Measurements from ENCODE around the gene RHEX.

RHEX gene

DNA sequence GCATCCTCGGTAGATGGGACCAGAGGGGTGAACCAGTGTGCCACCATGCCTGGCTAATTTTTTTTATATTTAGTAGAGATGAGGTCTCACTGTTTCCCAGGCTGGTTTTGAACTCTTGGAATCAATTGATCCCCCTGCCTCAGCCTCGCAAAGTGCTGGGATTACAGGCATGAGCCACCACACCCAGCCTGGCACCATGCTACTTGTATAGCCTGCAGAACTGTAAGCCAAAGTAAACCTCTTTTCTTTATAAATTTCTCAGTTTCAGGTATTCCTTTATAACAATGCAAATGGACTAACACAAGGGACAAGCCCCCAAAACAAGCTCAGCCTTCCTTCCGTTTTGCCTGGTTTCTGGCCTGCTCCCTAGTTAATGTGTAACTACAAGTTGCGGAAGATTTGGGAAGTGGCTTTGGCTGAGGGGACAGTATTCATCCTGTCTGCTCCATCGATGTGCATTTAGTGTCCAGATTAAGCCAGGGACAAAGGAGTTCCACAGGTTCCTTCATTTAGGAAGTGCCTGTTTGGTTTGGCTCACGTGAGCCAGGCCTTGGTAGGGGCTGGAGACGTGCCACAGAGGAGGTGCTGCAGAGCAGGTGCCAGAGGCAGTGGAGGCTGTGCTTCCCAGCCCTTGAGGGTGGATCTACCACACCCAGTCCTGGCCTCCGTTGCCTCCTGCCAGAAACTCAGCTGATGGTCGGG is 59.8 kb downstream of the RHEX start:
- in situ Hi-C loops (cut with MboI; ENCODE audit: low sequenced_read_pairs), result loop anchor here (25.0 kb wide), 1 partner anchor 325 kb away; the partner anchor contains the start of gene RAB29

DNA sequence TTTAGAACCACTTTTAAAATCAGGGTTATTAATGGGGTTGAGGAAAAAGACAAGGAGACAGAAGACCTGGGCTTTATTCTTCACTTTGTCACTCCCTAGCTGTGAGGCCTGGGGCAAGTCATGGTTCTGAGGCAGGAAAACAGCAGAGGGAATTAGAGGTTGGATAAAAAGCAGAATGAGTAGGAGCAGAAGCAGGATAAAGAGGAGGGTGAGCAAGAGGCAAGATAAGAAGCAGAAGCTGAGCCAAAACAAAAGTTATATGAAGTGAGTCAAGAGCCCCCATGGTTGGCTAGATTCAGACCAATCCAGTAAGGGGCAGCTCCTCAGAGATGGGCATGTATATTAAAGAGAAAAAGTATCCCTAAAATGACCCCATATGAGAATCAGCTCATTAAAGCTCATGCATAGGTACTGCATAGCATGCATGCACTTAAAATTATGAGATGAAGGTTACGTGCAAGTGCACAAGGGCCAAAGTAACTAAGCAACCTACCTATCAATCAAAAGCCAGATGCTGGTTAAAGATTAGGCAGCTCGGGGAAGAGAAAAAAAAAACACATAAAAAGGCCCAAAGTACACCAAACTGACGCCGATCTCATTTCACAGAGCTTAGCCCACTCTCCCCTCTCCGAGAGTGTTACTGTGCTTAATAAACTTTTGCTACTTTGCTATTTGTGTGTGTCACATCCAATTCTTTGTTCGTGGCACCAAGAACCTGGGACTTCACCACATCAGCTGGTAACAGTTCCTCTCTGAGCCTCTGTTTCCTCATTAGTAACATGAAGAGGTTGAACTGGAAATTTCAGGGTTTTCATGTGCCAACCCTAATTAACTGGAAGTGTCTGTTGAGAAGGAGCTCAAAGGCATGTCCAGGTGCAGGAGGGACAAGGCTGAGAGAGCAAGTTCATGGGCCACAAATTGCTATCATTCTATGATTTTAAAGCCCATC is 62.0 kb downstream of the RHEX start:
- in situ Hi-C loops (cut with MboI; ENCODE audit: low sequenced_read_pairs), result loop anchor here (25.0 kb wide), 1 partner anchor 328 kb away; the partner anchor contains the start of gene RAB29

DNA sequence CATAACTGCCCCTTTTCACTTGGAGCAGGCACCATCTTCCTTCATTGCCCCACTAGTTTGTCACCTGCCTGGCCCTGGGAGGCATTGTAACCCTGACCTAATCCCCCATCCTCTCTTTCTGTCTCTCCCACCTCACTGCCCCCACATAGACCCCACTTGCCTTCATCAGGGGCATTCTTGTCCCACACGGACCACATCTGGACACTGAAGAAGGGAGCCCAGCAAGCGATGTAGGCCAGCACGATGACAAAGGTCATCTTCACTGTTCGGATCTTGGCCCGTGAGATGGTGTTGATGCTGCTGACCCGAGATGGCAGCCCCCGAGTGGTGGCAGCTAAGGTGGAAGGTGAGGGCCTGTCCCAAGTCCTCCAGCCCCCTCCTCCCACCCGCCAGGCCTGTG is 62.8 kb downstream of the RHEX start:
- in situ Hi-C loops (cut with MboI; ENCODE audit: low sequenced_read_pairs), result loop anchor here (25.0 kb wide), 1 partner anchor 328 kb away; the partner anchor contains the start of gene RAB29

DNA sequence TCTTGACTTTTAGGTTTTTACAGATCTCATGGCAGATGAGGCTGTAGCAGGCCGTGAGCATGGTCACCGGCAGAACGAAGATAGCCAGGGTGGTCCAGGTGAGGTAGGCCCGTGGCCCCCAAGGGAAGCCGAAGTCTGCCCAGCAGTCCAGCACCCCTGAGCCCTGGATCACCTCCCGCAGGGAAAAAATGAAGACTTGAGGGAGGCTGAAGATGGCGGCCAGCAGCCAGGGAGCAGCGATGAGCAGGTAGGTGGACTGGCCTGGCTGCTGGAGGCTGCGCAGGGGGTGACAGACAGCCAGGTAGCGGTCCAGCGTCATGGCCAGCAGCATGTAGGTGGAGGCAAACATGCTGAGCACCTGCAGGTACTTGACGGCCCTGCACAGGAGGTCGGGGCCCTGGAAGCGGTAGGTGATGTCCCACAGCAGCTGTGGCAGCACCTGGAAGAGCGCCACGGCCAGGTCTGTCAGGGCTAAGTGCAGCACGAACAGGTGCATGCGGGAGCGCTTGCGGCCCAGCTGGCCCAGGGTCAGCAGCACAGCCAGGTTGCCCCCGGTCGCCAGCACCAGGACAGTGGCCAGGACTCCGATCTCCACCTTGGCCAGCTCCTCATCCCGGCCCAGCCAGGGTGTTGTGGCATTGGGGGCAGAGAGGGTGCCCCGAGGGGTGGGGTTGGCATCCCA is 63.4 kb downstream of the RHEX start:
- in situ Hi-C loops (cut with MboI; ENCODE audit: low sequenced_read_pairs), result loop anchor here (25.0 kb wide), 1 partner anchor 329 kb away; the partner anchor contains the start of gene RAB29

DNA sequence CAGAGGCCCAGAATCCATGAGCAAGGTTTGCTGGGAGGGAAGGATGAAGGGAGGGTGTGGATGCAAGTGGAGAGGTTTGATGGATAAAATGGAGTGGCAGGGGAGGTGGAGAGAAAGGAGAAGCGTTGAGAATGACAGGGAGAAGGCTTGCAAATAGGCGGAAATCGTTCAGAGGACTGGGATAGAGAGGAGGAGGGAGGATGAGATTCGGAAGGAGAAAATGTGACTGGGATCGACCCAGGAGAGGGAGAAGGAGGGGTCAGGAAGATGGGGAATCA is 63.8 kb downstream of the RHEX start:
- in situ Hi-C loops (cut with MboI; ENCODE audit: low sequenced_read_pairs), result loop anchor here (25.0 kb wide), 1 partner anchor 330 kb away; the partner anchor contains the start of gene RAB29

DNA sequence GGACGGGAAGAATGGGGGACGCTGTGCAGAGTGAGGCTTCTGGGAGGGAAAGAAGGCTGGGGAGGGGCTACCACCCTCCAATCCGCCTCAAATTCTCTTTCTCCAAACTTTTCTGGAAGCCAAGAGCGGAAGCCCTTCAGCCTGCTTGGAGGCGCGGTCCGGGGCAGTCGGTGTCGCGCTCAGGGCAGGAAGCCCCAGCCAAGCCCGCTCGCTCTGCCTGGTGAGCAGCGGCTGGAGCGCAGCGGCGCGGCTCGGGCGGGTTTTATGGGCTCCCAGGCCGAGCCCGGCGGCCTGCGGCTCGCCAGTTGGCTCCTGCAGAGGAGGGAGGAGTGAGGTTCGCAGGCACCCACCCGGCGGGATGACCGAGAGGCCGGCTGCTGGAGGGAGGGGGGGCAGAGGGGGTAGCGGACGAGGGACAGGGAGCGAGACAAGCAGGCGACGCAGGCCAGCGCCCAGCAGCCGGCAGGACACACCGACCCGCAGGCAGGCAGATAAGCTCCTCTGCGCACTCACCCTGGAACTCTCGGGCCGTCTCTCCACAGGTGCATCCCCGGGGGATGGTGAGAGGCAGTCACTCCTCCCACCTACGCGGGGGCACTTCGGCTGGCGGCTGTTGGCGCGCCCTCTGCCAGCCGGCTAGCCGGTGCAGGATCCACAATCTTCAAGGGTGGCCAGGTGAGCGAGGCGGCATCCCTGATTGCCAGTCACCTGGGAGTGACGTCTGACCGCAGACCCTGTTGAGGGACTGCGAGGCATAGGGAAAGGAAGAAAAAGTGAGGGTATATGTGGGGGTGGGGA is 64.4 kb downstream of the RHEX start, which contains the start of gene AVPR1B:
AVPR1B (minus strand) TSS at position 238 of the 798 bp plus-strand sequence. CDS start 498 bp downstream, outside the sequence.
- in situ Hi-C loops (cut with MboI; ENCODE audit: low sequenced_read_pairs), result loop anchor here (25.0 kb wide), 1 partner anchor 330 kb away; the partner anchor contains the start of gene RAB29

DNA sequence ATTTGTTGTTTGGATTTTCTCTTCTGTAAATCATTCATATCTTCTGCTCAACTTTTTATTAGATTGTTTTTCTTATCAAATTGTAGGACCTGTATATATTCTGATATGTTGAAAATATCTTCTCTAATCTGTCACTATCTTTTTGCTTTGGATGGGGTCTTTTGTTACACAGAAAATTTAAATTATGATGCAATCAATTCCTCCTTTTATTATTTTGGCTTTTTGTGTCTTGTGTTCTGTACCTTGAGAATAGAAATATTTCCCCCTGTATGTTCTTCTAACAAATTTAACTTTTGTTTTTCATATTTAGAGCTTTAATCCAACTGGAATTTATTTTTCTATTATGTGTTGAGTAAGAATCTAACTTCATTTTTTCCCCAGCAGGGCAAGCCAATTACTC is 67.4 kb downstream of the RHEX start:
- in situ Hi-C loops (cut with MboI; ENCODE audit: low sequenced_read_pairs), result loop anchor here (25.0 kb wide), 1 partner anchor 333 kb away; the partner anchor contains the start of gene RAB29

DNA sequence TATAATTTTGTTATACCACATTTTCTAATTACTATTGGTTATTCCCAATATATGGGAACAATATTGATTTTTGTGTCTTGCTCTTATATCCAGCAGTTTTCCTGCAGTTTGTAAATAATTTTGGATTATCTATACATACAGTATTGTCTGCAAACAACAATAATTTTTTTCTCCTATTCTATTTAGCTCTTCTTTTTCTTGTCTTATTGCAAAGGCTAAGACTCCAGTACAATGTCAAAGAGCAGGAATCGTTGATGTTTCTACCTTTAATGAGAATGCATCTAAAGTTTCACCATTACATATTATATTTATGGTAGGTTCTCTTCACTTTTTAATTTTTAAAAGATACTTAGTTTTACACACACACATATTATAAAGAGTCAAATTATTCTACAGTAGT is 68.3 kb downstream of the RHEX start:
- in situ Hi-C loops (cut with MboI; ENCODE audit: low sequenced_read_pairs), result loop anchor here (25.0 kb wide), 1 partner anchor 334 kb away; the partner anchor contains the start of gene RAB29

DNA sequence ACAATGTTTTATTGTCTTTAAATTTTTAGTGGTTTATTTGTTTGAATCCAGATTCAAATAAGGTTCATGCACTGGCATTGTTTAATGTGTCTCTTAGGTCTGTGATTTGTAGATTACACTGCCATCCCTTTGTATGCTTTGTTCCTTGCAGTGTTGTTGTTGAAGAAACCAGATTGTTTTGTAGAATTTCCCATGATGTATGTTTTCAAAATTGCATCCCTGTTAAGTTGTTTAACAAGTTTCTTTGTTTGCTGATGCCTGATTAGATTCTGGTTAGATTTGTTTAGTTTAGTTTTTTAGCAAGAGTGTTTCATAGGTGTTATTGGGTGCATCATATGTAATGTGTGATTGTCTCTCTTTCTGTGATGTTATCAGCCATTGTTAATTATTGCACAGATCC is 69.7 kb downstream of the RHEX start:
- in situ Hi-C loops (cut with MboI; ENCODE audit: low sequenced_read_pairs), result loop anchor here (25.0 kb wide), 1 partner anchor 335 kb away; the partner anchor contains the start of gene RAB29

DNA sequence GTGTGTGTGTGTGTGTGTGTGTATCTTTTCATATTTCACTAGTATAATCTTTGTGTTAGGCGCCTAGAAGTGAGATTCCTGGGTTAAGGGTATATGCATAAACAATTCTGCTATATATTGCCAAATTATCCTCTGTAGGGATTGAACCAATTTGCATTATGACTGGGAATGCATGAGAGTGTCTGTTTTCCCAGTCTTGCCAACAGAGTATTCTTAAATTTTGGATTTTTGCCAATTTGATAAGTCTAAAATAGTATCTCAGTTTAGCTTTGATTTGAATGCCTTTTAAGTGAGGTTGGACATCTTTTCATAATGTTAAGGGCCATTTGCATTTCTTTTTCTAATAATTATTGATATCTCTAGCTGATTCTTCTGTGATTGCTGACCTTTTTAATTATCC is 72.4 kb downstream of the RHEX start:
- in situ Hi-C loops (cut with MboI; ENCODE audit: low sequenced_read_pairs), result loop anchor here (25.0 kb wide), 1 partner anchor 312 kb away; no protein-coding TSS in a partner anchor

DNA sequence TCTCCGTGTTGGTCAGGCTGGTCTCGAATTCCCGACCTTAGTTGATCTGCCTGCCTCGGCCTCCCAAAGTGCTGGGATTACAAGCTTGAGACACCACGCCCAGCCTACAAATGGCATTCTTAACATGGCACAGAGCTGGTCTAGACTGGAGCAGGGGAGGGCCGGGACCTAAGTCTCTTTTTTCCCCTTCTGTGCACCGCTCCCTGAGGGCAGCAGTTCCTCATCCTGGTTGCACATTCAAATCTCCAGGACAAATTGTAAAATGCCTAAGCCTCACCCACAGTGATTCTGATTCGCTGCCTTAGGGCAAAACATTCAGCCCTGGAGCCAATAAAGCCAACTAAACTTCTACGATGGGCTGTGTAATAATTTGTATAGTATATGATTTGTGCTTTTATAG is 74.4 kb downstream of the RHEX start:
- in situ Hi-C loops (cut with MboI; ENCODE audit: low sequenced_read_pairs), result loop anchor here (25.0 kb wide), 1 partner anchor 310 kb away; no protein-coding TSS in a partner anchor

DNA sequence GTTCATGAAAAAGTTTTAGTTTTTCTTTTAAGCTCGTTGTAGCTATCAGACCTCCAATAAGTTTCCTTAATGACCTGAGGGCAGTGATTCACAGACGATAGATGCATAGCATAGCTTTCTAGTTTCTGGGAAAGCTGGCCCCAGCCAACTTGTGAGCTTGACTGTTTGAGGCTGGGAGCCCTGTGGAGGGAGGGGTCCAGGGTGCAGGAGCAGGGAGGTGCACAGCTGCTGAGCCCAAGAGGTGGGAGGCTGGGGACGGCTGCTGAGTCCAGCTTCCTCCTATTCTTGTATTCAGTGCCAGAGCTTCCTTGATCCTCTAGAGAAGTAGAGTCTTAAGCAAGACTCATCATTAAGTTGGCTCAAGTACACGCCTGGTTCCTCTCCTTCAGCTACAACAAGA is 75.2 kb downstream of the RHEX start:
- in situ Hi-C loops (cut with MboI; ENCODE audit: low sequenced_read_pairs), result loop anchor here (25.0 kb wide), 1 partner anchor 309 kb away; no protein-coding TSS in a partner anchor

DNA sequence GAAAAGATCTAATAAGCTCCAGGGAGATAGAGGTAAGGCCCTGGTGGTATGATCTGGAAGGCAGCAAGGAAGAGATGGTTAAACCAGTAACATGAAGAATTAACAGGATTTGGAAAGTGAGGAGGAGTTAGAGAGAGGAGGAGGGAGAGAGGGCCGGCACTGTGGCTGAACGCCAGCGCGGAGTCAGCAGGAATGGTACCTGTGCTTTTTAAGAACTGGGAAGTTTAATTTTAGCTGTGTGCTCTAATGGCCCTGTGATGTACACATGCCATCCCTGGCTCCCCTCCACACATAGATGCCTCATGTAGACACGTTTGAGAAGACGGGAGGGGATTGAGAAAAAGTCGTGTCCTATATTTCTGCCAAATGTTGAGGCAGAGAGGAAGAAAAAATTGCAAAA is 78.1 kb downstream of the RHEX start:
- in situ Hi-C loops (cut with MboI; ENCODE audit: low sequenced_read_pairs), result loop anchor here (25.0 kb wide), 1 partner anchor 306 kb away; no protein-coding TSS in a partner anchor

DNA sequence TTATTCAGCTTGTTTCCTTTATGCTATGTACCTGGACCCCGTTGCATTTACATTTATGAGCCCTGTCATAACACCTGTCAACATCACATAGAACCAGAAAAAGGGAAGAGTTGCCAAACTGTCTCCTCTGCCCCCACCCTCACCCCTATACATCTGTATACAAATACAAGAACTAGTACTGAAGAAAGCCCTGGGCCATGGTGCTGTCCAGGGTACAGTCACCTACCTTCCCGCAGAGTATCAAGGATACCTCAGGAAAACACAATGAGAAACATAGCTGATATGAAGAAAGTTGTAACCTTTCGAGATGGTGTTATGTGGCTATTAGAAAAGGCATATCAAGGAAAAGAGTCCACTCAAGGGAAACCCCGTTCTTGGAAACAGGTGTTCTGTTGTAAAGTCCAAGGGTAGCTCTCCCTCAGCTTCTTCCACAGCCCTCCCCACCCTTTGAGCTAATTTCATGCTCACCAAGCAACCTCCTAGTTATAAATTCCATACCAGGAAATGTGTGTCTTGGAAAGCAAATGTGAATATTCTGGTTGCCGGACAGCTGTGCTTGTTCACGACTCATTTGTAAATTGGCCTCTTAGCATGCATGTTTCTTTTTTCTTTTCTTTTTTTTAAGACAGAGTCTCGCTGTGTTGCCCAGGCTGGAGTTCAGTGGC is 80.9 kb downstream of the RHEX start:
- in situ Hi-C loops (cut with MboI; ENCODE audit: low sequenced_read_pairs), result loop anchor here (25.0 kb wide), 1 partner anchor 303 kb away; no protein-coding TSS in a partner anchor

DNA sequence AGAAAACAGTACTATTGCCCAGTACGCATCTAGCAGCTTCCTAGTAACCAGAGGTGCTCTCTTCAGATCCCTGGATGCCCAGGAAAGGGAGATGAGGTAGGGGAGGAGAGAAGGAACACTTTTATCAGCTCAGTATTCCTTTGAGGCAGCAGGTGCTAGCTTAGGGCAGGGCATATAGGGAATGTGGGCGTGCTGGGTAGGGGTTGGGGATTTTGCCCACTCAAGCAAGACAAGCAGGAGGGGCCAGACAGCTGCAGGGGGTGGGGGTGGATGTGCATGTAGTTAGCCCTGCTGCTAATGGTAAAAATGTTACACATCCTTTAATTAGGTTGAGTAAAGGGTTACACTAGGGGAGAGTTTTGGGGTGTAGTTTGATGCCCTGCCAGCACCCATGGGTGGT is 82.3 kb downstream of the RHEX start:
- in situ Hi-C loops (cut with MboI; ENCODE audit: low sequenced_read_pairs), result loop anchor here (25.0 kb wide), 1 partner anchor 302 kb away; no protein-coding TSS in a partner anchor

DNA sequence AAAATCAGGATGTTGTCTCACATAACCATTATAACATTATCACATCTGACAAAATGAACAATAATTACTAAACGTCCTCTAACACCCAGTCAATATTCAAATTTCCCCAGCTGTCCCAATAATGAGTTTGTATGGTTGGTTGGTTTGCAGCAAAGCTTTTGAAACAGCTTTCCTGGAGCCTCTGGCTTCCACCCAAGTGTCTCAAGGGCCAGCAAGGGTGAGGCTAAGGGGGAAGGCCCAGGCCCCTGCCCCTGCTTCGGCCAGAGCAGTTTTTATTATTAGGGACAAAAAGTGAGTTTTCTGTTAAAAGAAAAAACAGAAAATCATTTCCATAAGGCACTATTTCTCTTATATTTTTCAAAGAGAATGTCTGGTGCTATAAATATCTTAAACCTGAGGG is 83.3 kb downstream of the RHEX start:
- in situ Hi-C loops (cut with MboI; ENCODE audit: low sequenced_read_pairs), result loop anchor here (25.0 kb wide), 1 partner anchor 301 kb away; no protein-coding TSS in a partner anchor

DNA sequence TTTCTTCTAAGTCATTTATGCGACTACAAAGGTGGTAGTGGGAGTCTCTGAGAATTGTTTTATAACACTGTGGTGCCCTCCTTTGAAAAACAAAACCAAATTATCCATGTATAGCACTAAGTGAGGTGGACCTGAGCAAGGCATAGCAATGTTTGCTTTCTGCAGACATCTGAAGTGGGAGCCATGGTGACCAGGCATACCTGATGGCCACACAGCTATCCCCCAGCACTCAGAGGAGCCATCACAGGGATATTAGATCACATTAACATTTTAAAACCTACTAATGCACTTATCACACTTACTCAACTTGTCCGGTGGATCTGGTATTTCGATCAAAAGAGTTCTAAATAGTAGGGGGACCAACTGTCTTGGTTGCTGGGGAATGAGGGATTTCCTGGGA is 89.0 kb downstream of the RHEX start:
- in situ Hi-C loops (cut with MboI; ENCODE audit: low sequenced_read_pairs), result loop anchor here (25.0 kb wide), 1 partner anchor 295 kb away; no protein-coding TSS in a partner anchor

DNA sequence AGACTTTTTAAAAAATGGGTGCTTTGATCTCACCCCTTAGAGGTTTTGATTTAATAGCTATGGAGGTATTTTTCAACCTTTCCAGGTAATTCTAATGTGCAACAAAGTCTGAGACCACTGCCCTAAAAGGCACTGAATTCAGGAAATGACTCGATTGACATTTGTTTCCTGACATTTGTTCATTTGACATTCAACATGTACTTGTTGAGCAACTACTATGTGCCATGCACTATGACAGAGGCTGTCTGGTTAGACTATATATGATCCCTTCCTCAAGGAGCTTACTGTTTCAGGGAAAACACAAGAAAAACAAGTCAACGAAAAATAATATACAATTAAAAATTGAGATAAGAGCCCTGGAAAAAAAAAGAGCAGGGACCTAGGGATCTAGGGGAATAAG is 89.8 kb downstream of the RHEX start:
- in situ Hi-C loops (cut with MboI; ENCODE audit: low sequenced_read_pairs), result loop anchor here (25.0 kb wide), 1 partner anchor 295 kb away; no protein-coding TSS in a partner anchor

All from HL-60/S4 treated with phorbol 12-myristate 13-acetate at 8.2 ng/mL for 4 days and 3 days (cell line).